Loucy (cell line): Measurements from ENCODE around the gene GPR52.
"Not testable (repeated sequence)": the region's sequence is repeated elsewhere in the genome, so short reads cannot be mapped to it uniquely, and the experiment has no call there.

Experiments
- H2AFZ ChIP-seq: fragments of 200-600 bp; sonication (generic); 2 replicates; pipeline ENCODE4 v1.6.0; 2016; ENCODE audit warnings: antibody characterized with exemption, mild to moderate bottlenecking, low read length, moderate library complexity
- H3F3A ChIP-seq: fragments of 200-600 bp; 2 replicates; pipeline ENCODE4 v1.6.0; 2016; ENCODE audit warnings: antibody characterized with exemption, low read depth, mild to moderate bottlenecking
- H3K27me3 ChIP-seq: fragments of 200-600 bp; sonication (generic); 2 replicates; pipeline ENCODE4 v1.6.1; 2014; ENCODE audit warnings: low read length, mild to moderate bottlenecking; ENCODE audit not compliant: insufficient read depth, poor library complexity, severe bottlenecking
- H3K36me3 ChIP-seq: fragments of 200-600 bp; sonication (generic); 2 replicates; pipeline ENCODE4 v1.6.1; 2016; ENCODE audit warnings: low read length; ENCODE audit not compliant: insufficient read depth
- H3K4me1 ChIP-seq: fragments of 200-600 bp; sonication (generic); 2 replicates; pipeline ENCODE4 v1.5.1; 2014; ENCODE audit warnings: low read length, mild to moderate bottlenecking; ENCODE audit not compliant: insufficient read depth, poor library complexity, severe bottlenecking
- H3K4me2 ChIP-seq: fragments of 200-600 bp; sonication (generic); 2 replicates; pipeline ENCODE4 v1.6.0; 2014; ENCODE audit warnings: antibody characterized with exemption, low read length, low read depth, mild to moderate bottlenecking; ENCODE audit not compliant: poor library complexity, severe bottlenecking
- H3K4me3 ChIP-seq: fragments of 200-600 bp; sonication (generic); 2 replicates; pipeline ENCODE4 v1.5.1; 2014; ENCODE audit warnings: low read length, mild to moderate bottlenecking, mixed read lengths; ENCODE audit not compliant: poor library complexity, severe bottlenecking
- H3K79me2 ChIP-seq: fragments of 200-600 bp; sonication (generic); 2 replicates; pipeline ENCODE4 v1.6.1; 2014; ENCODE audit warnings: low read length; ENCODE audit not compliant: insufficient read depth
- H3K9ac ChIP-seq: fragments of 200-600 bp; sonication (generic); 2 replicates; pipeline ENCODE4 v1.6.0; 2014; ENCODE audit warnings: mild to moderate bottlenecking, low read depth, low read length, moderate library complexity; ENCODE audit not compliant: poor library complexity, severe bottlenecking
- H3K9me2 ChIP-seq: fragments of 200-600 bp; sonication (generic); replicated peaks from 2 replicates; pipeline ENCODE4 v1.6.1; 2016; ENCODE audit warnings: low read depth, low read length, mixed read lengths
- H3K9me3 ChIP-seq: fragments of 200-600 bp; sonication (generic); 2 replicates; pipeline ENCODE4 v1.6.1; 2014; ENCODE audit warnings: mild to moderate bottlenecking, antibody characterized with exemption, low read length, low read depth; ENCODE audit not compliant: insufficient read depth
- H4K20me1 ChIP-seq: fragments of 200-600 bp; sonication (generic); 2 replicates; pipeline ENCODE4 v1.6.0; 2014; ENCODE audit warnings: antibody characterized with exemption, low read length, mild to moderate bottlenecking; ENCODE audit not compliant: insufficient read depth, poor library complexity, severe bottlenecking
- CTCF ChIP-seq: fragments of 200-600 bp; sonication (generic); conservative IDR thresholded peaks from 2 replicates; pipeline ENCODE4 v1.5.1; 2014; ENCODE audit warnings: mild to moderate bottlenecking, antibody characterized with exemption, low read length
- EZH2phosphoT487 ChIP-seq: fragments of 200-600 bp; IDR thresholded peaks from 2 replicates; pipeline ENCODE4 v1.6.1; 2018; ENCODE audit warnings: antibody characterized with exemption, mild to moderate bottlenecking, moderate library complexity, borderline replicate concordance

Gene GPR52

DNA sequence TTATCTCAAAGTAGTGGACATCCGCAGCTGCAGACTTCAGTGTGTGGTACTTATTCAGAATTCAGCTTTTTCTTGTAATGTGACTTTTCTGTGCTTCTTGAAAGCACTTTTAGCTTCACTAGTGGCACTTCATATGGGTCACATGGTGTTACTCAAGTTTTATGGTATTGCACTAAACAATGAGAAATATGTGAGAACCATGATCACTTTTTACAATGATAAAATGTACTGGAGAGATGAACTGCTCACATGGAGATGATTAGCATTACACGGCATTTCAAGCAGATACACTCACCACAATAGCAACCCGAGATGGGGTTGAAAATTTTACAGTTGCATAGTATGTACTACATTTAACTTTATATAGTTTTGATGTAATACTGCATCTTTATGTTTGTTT lies 40.1 kb upstream of the GPR52 start:
- H3K4me2 ChIP-seq = no peak overlapping the region
- H3K4me1 ChIP-seq = no peaks in the 10 kb centered on the region
- no peaks in the 10 kb centered on the region for H3K27me3 ChIP-seq
- H3K79me2 ChIP-seq = no peaks in the 10 kb centered on the region
- H3K36me3 ChIP-seq = no peaks in the 10 kb centered on the region
- H3K4me3 ChIP-seq = no peak overlapping the region
- H2AFZ ChIP-seq = no peak overlapping the region
- no peaks in the 10 kb centered on the region for H3F3A ChIP-seq
- TF ChIP-seq CTCF = no peak
- no peak for TF ChIP-seq EZH2phosphoT487
- H4K20me1 ChIP-seq = no peaks in the 10 kb centered on the region
- H3K9me2 ChIP-seq = no peaks in the 10 kb centered on the region
- no peaks in the 10 kb centered on the region for H3K9me3 ChIP-seq
- no peak overlapping the region for H3K9ac ChIP-seq

DNA sequence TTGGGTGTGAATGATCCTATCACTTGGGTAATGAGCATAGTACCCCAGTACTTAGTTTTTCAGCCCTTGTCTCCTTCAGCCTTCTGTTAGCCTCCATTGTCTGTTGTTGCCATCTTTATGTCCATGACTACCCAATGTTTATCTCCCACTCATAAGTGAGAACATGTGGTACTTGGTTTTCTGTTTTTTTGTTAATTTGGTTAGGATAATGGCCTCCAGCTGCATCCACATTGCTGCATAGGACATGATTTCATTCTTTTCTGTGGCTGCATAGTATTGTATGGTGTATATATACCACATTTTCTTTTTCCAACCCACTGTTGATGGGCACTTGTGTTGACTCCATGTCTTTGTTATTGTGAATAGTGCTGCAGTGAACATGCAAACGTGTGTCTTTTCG lies 39.6 kb upstream of the GPR52 start:
- no peaks in the 10 kb centered on the region for H3K9me2 ChIP-seq
- H3K4me1 ChIP-seq = no peaks in the 10 kb centered on the region
- no peaks in the 10 kb centered on the region for H3K9me3 ChIP-seq
- H3K79me2 ChIP-seq = no peaks in the 10 kb centered on the region
- H3K27me3 ChIP-seq = no peaks in the 10 kb centered on the region
- H2AFZ ChIP-seq = no peak overlapping the region
- H3F3A ChIP-seq = no peaks in the 10 kb centered on the region
- no peaks in the 10 kb centered on the region for H4K20me1 ChIP-seq
- H3K9ac ChIP-seq = no peak overlapping the region
- TF ChIP-seq EZH2phosphoT487 = no peak
- TF ChIP-seq CTCF = no peak
- H3K4me3 ChIP-seq = no peak overlapping the region
- no peaks in the 10 kb centered on the region for H3K36me3 ChIP-seq
- no peak overlapping the region for H3K4me2 ChIP-seq

DNA sequence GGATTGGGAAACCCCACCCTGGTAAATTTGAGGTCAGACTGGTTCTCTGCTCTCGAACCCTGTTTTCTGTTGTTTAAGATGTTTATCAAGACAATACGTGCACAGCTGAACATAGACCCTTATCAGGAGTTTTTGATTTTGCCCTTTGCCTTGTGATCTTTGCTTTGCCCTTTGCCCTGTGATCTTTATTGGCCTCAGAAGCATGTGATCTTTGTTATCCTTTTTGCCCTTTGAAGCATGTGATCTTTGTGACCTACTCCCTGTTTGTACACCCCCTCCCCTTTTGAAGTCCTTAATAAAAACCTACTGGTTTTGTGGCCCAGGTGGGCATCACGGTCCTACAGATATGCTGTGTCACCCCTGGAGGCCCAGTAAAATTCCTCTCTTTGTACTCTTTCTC lies 38.0 kb upstream of the GPR52 start:
- H2AFZ ChIP-seq, H3K4me2 ChIP-seq, H3K4me3 ChIP-seq, H3K36me3 ChIP-seq, H3K4me1 ChIP-seq, H3K9ac ChIP-seq, H3K79me2 ChIP-seq, H4K20me1 ChIP-seq, H3K9me2 ChIP-seq, H3K9me3 ChIP-seq, H3K27me3 ChIP-seq, H3F3A ChIP-seq: not testable (repeated sequence)

DNA sequence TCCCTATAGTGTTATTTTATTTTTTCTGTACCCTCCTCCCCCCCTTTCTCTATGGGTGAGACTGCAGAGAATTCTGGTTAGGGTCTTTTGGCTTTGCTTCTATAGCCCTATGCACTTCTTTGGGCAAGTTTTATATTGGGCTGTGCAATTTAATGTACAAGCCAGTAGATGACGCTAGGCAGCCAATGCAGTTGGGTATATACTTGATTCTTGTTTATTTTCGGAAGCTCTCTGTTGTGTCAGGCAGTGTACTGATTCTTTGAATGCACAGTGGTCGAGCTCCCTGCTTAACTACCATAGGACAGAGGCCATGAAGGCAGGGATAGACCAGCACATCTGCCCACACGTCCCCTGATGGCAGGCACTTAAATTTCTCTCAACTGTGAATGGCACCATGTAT lies 34.1 kb upstream of the GPR52 start:
- Histone ChIP-seq H4K20me1 (no peaks in the 10 kb centered on the region), H3K9me3 (no peaks in the 10 kb centered on the region), H3K36me3 (no peaks in the 10 kb centered on the region), H3K9ac (no peak overlapping the region), H3K4me1 (no peaks in the 10 kb centered on the region), H3K79me2 (no peaks in the 10 kb centered on the region), H3K4me3 (no peak overlapping the region), H2AFZ (no peak overlapping the region), H3F3A (no peaks in the 10 kb centered on the region), H3K27me3 (no peaks in the 10 kb centered on the region), H3K9me2 (no peaks in the 10 kb centered on the region), H3K4me2 (peak overlapping the region; percentile 44)
- TF ChIP-seq EZH2phosphoT487 = no peak
- TF ChIP-seq CTCF = peak; percentile 70
